ENCODE data around the gene NGRN. TPM values are rescaled to one million over a fixed set of nuclear protein-coding genes. Genes with fewer than 3 reads are reported as not detected.

NGRN gene, protein sequence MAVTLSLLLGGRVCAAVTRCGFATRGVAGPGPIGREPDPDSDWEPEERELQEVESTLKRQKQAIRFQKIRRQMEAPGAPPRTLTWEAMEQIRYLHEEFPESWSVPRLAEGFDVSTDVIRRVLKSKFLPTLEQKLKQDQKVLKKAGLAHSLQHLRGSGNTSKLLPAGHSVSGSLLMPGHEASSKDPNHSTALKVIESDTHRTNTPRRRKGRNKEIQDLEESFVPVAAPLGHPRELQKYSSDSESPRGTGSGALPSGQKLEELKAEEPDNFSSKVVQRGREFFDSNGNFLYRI
- total RNA-seq: 53.5 and 77.3 TPM in 2 replicates

DNA sequence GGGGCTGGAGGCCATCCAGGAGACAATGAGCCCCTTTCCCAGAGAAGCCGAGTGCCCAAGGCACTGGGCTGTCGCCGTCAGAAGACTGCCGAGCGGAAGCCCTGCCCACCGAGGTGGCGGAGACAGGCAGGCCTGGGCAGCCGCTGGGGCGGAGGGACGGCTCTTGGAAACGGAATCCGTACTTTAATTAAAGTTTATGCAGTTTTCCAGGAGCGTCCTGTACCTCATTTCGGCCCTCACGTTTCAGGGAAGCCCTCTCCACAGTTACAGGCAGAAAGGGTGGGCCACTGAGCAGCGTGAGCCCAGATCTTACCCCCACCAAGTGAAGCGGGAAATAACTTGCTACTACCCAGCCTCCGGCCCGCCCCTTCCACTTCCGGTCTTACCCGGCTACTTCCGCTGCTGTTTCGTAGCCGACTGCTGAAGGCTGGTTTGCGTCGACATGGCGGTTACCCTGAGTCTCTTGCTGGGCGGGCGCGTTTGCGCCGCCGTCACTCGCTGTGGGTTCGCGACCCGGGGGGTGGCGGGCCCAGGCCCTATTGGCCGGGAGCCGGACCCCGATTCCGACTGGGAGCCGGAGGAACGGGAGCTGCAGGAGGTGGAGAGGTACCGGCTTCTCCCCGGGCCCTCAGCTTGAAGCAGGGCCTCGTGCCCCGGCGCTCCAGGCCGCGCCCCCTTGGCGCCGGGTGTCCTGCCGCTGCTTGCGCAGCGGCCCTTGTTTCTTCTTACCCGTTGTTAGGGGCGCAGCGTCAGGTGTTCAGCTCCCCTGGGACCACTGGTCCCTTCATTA, at the start of gene NGRN:
TSS of gene NGRN (plus strand) at position 402 of the 790 bp plus-strand sequence. CDS start at position 443, 41 bp downstream.

DNA sequence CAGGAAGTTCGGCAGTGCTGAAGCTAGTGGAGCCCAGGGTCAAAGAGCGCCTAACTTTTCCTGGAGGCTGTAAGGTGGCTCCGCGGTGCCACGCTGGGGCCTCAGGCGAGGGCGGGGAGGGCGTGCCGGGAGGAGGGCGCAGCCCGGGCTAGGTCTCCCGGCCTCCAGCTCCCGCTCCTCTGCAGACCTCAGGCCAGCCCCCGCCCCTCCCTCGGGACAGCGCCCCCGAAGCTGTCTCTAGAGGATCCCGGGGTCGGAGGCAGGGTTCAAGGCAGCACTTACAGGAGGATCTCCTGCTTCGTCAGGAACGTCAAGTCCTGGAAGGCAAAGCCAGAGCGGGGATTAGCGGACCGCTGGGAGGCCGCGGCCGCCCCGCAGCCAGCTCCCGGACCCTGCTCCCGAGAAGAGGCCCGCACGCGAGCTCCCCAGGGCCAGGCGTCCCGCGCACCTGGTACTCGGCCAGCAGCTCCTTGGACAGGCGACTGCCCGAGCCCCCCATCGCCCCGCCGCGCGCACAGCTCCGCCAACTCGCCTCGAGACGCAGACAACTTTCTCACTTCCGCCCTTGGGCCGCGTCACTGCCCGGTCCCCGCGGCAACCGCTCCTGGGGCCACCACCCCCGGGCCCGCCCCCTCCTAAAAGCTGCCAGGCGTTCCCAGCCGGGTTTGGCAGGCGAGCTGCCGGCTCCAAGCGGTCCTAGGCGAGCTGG, 31.9 kb upstream of the NGRN start, which contains the start of gene CIB1:
TSS of gene CIB1 (minus strand) at position 555 of the 709 bp plus-strand sequence. CDS start at position 499, 56 bp downstream.

DNA sequence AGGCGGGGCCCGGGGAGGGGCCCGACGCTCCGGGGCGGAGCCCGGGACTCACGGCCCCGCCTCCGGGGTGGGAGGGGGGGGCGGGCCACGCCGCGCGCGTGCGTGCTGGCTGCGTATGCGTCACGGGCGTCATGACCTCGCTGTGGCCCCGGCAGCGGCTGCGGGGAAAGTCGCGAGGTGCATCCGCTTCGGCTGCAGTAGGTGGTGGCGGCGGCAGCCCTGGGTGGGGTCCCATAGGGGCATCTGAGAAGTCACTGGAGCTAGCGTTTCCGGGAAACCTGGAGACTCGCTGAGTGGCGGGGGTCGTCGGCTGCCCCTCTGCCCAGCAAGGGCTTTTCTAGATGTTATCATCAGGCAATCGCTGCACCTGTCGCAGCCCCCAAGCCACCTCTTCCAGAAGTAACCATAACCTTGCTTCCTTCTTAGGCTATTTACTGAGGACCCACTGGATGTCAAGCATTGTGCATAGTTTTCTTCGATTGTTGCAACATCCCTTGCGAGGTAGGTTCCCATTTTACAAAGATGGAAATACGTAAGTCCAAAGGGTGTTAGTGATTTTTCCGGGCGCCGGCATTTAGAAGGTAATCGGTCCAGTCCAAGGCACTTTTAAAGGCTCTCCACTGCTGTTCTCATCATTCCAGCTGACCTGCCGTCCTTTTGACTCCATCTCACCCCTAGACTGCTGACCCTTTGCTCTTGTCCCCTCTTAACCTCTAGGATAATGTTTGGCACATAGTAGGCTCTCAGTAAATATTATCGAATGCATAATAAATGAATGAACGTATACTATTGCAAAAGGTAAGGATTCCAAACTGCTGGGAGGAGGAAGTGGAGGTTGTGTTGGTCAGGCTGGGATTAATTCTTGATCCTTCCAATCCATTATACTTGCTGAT, 31.1 kb upstream of the NGRN start, which contains the start of gene GDPGP1:
TSS of gene GDPGP1 (plus strand) at position 114 of the 893 bp plus-strand sequence. CDS start 6,700 bp downstream, outside the sequence.

DNA sequence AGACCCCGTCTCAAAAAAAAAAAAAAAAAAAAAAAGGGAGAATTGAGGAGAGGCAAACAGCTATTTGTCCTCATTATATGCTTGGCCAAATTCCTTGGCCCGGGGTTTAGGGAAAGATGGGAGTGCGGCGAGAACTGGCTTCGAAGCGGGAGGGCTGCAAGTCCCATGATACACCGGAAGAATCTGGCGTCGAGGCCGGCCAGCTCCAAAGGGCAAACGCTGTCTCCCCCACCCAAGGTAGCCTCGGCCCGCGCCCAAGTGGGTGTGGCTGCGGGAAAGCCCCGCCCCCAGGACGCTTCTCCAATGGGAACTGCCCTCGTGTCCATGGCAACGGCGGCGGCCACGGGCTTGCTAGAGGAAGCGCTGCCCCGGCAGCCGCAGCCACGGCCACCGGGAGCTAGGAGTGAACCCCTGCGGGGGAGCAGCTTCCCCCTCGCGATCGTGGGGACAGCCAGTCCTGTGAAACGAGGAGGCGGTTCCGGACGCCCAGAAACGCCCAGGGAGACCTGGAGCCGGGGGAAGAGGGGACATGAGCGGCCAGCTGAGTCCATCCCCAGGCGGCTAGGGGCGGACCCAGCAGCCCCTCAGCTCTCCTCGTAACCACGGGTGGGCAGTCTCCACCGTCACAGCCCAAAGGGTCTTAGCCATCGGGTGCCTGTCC, 16.1 kb upstream of the NGRN start, which contains the start of gene TTLL13:
TSS of gene TTLL13 (plus strand) at position 354 of the 661 bp plus-strand sequence. CDS start 1,075 bp downstream, outside the sequence.

Other genes starting within 250 kb of the NGRN start
- gene IDH2, start 163.2 kb upstream of the NGRN start, total RNA-seq: 65.4 and 130 TPM in 2 replicates
- 10.5 and 11.0 TPM in 2 replicates for gene SEMA4B, start 64.3 kb upstream of the NGRN start, total RNA-seq
- gene CIB1, start 31.7 kb upstream of the NGRN start, total RNA-seq: 13.7 and 61.7 TPM in 2 replicates
- gene GDPGP1, start 31.5 kb upstream of the NGRN start, total RNA-seq: 7.8 and 8.8 TPM in 2 replicates
- 0.15 TPM in 1 of 2 replicates, not detected in the other for gene TTLL13, start 16.1 kb upstream of the NGRN start, total RNA-seq
- gene ZNF774, start 86.6 kb downstream of the NGRN start, total RNA-seq: 0.97 and 3.8 TPM in 2 replicates
- 108 and 176 TPM in 2 replicates for gene IQGAP1, start 122.6 kb downstream of the NGRN start, total RNA-seq

Measured in epithelial cell of umbilical artery (primary cell).